K562 (cell line): ENCODE results near the gene CD37. TPM values are rescaled to one million over a fixed set of nuclear protein-coding genes. Genes with fewer than 3 reads are reported as not detected.
A peak's percentile ranks its signal among the peaks of the same experiment; 100 is the strongest.

ENCODE experiments used
- ARNT ChIP-seq, 2 experiments: fragments of 450-650 bp; IDR thresholded peaks; 2 replicates each; pipeline ENCODE4 v1.6.1; 2016; ENCODE audit warnings: mild to moderate bottlenecking in 1 of 2
- CAMTA2 ChIP-seq: fragments of 250-450 bp; sonication (Bioruptor Pico); conservative IDR thresholded peaks from 2 replicates; pipeline ENCODE4 v1.5.1; 2022
- FOXM1 ChIP-seq, 2 experiments: fragments of 450-650 bp in 1 of 2; sonication (generic) in 1 of 2; formaldehyde crosslinking in 1 of 2; IDR thresholded peaks; 2 replicates each; pipeline versions ENCODE4 v1.6.1 to v1.9.0; 2017 to 2022; ENCODE audit warnings: low read depth in 2 of 2, mild to moderate bottlenecking in 2 of 2, missing genetic modification reagents in 1 of 2, moderate library complexity in 1 of 2
- HNRNPH1 ChIP-seq: fragments of 200-400 bp; formaldehyde crosslinking; optimal IDR thresholded peaks from 2 replicates; pipeline ENCODE3; 2017; ENCODE audit warnings: low read depth, mild to moderate bottlenecking, low read length, moderate library complexity
- MAFG ChIP-seq: fragments of 450-650 bp; conservative IDR thresholded peaks from 2 replicates; pipeline ENCODE4 v1.6.1; 2016; ENCODE audit warnings: missing genetic modification characterization, missing compliant biosample characterization
- MCM5 ChIP-seq: fragments of 450-650 bp; IDR thresholded peaks from 2 replicates; pipeline ENCODE4 v1.6.1; 2016; ENCODE audit warnings: low read depth
- RBM22 ChIP-seq: fragments of 200-400 bp; formaldehyde crosslinking; IDR thresholded peaks from 2 replicates; pipeline ENCODE4 v1.6.1; 2018; ENCODE audit warnings: low read length, low read depth; ENCODE audit not compliant: poor library complexity, severe bottlenecking
- SIN3B ChIP-seq: fragments of 450-650 bp; IDR thresholded peaks from 2 replicates; pipeline ENCODE4 v1.6.1; 2017; ENCODE audit warnings: low read depth, mild to moderate bottlenecking, moderate library complexity
- SMAD4 ChIP-seq: fragments of 250-450 bp; sonication (Bioruptor Pico); conservative IDR thresholded peaks from 2 replicates; pipeline ENCODE4 v1.8.0; 2021; ENCODE audit warnings: inconsistent platforms, mild to moderate bottlenecking, moderate library complexity
- SRSF3 ChIP-seq: fragments of 200-400 bp; formaldehyde crosslinking; IDR thresholded peaks from 2 replicates; pipeline ENCODE4 v1.6.1; 2016; ENCODE audit warnings: mild to moderate bottlenecking, low read length, moderate library complexity; ENCODE audit not compliant: insufficient read depth
- TBP ChIP-seq: optimal IDR thresholded peaks from 2 replicates; pipeline ENCODE3; 2011; ENCODE audit warnings: low read depth, low read length, improper control_type of control experiment
- ZC3H11A ChIP-seq: IDR thresholded peaks from 2 replicates; pipeline ENCODE4 v1.6.1; 2012; ENCODE audit warnings: low read depth, low read length, improper control_type of control experiment
- ZC3H4 ChIP-seq: sonication (generic); formaldehyde crosslinking; IDR thresholded peaks from 2 replicates; pipeline ENCODE4 v1.9.0; 2021; ENCODE audit warnings: missing genetic modification reagents, borderline replicate concordance
- ZKSCAN8 ChIP-seq: fragments of 200-800 bp; sonication (Bioruptor generic); IDR thresholded peaks from 2 replicates; pipeline ENCODE4 v1.6.1; 2016; ENCODE audit warnings: missing genetic modification characterization, missing compliant biosample characterization
- ZNF384 ChIP-seq: IDR thresholded peaks from 2 replicates; pipeline ENCODE4 v1.6.1; 2012; ENCODE audit warnings: low read depth, low read length, improper control_type of control experiment
- polyA plus RNA-seq, 8 experiments: library from polyadenylated mRNA; depleted of rRNA in 4 of 8; stranded (reverse) in 5 of 8; unstranded in 3 of 8; fragments of >200 nt; fragmentation: Nextera tagmentation in 2 of 8; fragmentation: Illumina TruSeq in 1 of 8; extraction: Ambion mirVana in 2 of 8; extraction: Trizol in 1 of 8; gene quantifications; 2 replicates each; pipeline versions ENCODE4 v1.2.1 to v1.2.3, GENCODE V29; 2011 to 2014; ENCODE audit warnings: inconsistent platforms in 1 of 8, missing spikeins in 1 of 8
- total RNA-seq, 7 experiments: library from RNA; depleted of rRNA in 6 of 7; stranded (reverse); fragments of >200 nt in 6 of 7; fragmentation: Illumina TruSeq in 2 of 7; extraction: Trizol in 2 of 7; gene quantifications; 2 replicates each; pipeline versions ENCODE4 v1.2.1 to v1.2.3, GENCODE V29; 2011 to 2021; ENCODE audit warnings: low replicate concordance in 1 of 7
- TF ChIP-seq, protein P1 (sequence below): fragments of 250-450 bp; sonication (Bioruptor Pico); IDR thresholded peaks from 2 replicates; pipeline ENCODE4 v1.5.0; 2021; ENCODE audit warnings: mild to moderate bottlenecking, borderline replicate concordance
- TF ChIP-seq, protein P2 (sequence below): fragments of 450-650 bp; IDR thresholded peaks from 2 replicates; pipeline ENCODE4 v1.6.1; 2017; ENCODE audit warnings: antibody characterized with exemption, mild to moderate bottlenecking
- TF ChIP-seq, protein P3 (sequence below): sonication (generic); formaldehyde crosslinking; IDR thresholded peaks from 2 replicates; pipeline ENCODE4 v1.8.1; 2023; ENCODE audit warnings: mild to moderate bottlenecking, missing genetic modification reagents
- TF ChIP-seq, protein P4 (sequence below): sonication (generic); formaldehyde crosslinking; IDR thresholded peaks from 2 replicates; pipeline ENCODE4 v1.8.1; 2023; ENCODE audit warnings: mild to moderate bottlenecking, missing genetic modification reagents

The CD37 gene
- total and polyA plus RNA-seq, 9 of the 15 experiments (the other 6 are each of a cell fraction or from before 2014, with no cell fraction given), result 2.5 to 19.0 (median 7.4) TPM

DNA sequence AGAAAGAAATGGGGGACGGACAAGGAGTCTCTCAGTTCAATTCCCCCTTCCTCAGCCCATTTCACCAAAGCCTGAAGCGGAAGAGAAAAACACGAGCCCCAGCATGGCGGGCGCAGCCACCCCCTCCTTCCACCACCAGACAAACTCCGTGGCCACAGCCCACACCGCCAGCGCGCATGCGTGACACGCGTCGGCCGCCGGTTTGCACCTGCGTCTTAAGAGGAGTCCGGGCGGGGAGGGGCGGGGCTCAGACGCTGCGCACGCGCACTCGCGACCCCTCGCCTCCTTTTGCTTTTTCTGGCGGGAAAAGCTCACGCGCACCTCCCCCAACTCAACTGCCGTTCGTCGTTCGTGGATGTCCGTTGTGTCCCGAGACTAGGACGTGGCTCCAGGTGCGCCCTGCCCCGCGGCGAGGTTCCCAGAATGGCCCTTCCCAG lies 52.7 kb downstream of the CD37 start, which contains the start of gene KASH5 (continued):
- TF ChIP-seq, protein P1, sequence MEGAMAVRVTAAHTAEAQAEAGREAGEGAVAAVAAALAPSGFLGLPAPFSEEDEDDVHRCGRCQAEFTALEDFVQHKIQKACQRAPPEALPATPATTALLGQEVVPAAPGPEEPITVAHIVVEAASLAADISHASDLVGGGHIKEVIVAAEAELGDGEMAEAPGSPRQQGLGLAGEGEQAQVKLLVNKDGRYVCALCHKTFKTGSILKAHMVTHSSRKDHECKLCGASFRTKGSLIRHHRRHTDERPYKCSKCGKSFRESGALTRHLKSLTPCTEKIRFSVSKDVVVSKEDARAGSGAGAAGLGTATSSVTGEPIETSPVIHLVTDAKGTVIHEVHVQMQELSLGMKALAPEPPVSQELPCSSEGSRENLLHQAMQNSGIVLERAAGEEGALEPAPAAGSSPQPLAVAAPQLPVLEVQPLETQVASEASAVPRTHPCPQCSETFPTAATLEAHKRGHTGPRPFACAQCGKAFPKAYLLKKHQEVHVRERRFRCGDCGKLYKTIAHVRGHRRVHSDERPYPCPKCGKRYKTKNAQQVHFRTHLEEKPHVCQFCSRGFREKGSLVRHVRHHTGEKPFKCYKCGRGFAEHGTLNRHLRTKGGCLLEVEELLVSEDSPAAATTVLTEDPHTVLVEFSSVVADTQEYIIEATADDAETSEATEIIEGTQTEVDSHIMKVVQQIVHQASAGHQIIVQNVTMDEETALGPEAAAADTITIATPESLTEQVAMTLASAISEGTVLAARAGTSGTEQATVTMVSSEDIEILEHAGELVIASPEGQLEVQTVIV (CRISPR knock-in tag), result no peak
- TF ChIP-seq ARNT (IDR thresholded peaks at IDR 0.05) (no peak), ZC3H11A (no peak), ZKSCAN8 (no peak), ZC3H4 (CRISPR knock-in tag) (no peak), HNRNPH1 (no peak), FOXM1 (IDR thresholded peaks at IDR 0.05; ENCODE audit: low read depth) (no peak), FOXM1 (CRISPR knock-in tag; IDR thresholded peaks at IDR 0.05; ENCODE audit: low read depth) (no peak), SRSF3 (no peak), ZNF384 (no peak), CAMTA2 (CRISPR knock-in tag) (no peak), MCM5 (no peak), TBP (no peak), SIN3B (no peak), MAFG (tag) (no peak), RBM22 (no peak), SMAD4 (CRISPR knock-in tag) (no peak)
- TF ChIP-seq, protein P2, sequence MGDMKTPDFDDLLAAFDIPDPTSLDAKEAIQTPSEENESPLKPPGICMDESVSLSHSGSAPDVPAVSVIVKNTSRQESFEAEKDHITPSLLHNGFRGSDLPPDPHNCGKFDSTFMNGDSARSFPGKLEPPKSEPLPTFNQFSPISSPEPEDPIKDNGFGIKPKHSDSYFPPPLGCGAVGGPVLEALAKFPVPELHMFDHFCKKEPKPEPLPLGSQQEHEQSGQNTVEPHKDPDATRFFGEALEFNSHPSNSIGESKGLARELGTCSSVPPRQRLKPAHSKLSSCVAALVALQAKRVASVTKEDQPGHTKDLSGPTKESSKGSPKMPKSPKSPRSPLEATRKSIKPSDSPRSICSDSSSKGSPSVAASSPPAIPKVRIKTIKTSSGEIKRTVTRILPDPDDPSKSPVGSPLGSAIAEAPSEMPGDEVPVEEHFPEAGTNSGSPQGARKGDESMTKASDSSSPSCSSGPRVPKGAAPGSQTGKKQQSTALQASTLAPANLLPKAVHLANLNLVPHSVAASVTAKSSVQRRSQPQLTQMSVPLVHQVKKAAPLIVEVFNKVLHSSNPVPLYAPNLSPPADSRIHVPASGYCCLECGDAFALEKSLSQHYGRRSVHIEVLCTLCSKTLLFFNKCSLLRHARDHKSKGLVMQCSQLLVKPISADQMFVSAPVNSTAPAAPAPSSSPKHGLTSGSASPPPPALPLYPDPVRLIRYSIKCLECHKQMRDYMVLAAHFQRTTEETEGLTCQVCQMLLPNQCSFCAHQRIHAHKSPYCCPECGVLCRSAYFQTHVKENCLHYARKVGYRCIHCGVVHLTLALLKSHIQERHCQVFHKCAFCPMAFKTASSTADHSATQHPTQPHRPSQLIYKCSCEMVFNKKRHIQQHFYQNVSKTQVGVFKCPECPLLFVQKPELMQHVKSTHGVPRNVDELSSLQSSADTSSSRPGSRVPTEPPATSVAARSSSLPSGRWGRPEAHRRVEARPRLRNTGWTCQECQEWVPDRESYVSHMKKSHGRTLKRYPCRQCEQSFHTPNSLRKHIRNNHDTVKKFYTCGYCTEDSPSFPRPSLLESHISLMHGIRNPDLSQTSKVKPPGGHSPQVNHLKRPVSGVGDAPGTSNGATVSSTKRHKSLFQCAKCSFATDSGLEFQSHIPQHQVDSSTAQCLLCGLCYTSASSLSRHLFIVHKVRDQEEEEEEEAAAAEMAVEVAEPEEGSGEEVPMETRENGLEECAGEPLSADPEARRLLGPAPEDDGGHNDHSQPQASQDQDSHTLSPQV, result 0 out of 2 replicates have a peak, but pooled peaks have one; percentile 65
- TF ChIP-seq, protein P3, sequence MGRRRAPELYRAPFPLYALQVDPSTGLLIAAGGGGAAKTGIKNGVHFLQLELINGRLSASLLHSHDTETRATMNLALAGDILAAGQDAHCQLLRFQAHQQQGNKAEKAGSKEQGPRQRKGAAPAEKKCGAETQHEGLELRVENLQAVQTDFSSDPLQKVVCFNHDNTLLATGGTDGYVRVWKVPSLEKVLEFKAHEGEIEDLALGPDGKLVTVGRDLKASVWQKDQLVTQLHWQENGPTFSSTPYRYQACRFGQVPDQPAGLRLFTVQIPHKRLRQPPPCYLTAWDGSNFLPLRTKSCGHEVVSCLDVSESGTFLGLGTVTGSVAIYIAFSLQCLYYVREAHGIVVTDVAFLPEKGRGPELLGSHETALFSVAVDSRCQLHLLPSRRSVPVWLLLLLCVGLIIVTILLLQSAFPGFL (CRISPR knock-in tag), result no peak
- TF ChIP-seq, protein P4, sequence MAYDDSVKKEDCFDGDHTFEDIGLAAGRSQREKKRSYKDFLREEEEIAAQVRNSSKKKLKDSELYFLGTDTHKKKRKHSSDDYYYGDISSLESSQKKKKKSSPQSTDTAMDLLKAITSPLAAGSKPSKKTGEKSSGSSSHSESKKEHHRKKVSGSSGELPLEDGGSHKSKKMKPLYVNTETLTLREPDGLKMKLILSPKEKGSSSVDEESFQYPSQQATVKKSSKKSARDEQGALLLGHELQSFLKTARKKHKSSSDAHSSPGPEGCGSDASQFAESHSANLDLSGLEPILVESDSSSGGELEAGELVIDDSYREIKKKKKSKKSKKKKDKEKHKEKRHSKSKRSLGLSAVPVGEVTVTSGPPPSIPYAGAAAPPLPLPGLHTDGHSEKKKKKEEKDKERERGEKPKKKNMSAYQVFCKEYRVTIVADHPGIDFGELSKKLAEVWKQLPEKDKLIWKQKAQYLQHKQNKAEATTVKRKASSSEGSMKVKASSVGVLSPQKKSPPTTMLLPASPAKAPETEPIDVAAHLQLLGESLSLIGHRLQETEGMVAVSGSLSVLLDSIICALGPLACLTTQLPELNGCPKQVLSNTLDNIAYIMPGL (CRISPR knock-in tag), result no peak
